MM.1S (cell line): Measurements from ENCODE around the gene HERC2.
"Not testable (repeated sequence)": the region's sequence is repeated elsewhere in the genome, so short reads cannot be mapped to it uniquely, and the experiment has no call there.

Experiments used
- DNase-seq: peaks from one replicate; pipeline ENCODE4 v3.0.0-alpha.2; 2015
- H2AFZ ChIP-seq: fragments of 300-600 bp; sonication (generic); 2 replicates; pipeline ENCODE4 v1.6.0; 2016; ENCODE audit warnings: antibody characterized with exemption, low read length
- H3F3A ChIP-seq: fragments of 300-600 bp; sonication (generic); 2 replicates; pipeline ENCODE4 v1.6.1; 2016; ENCODE audit warnings: mild to moderate bottlenecking, antibody characterized with exemption, low read length, moderate library complexity, mixed read lengths; ENCODE audit not compliant: insufficient read depth
- H3K27ac ChIP-seq: fragments of 300-600 bp; sonication (generic); 2 replicates; pipeline ENCODE4 v1.5.1; 2016; ENCODE audit warnings: mild to moderate bottlenecking, low read length
- H3K27me3 ChIP-seq: fragments of 300-600 bp; sonication (generic); replicated peaks from 2 replicates; pipeline ENCODE4 v1.6.0; 2016; ENCODE audit warnings: low read length; ENCODE audit not compliant: insufficient read depth
- H3K36me3 ChIP-seq: fragments of 300-600 bp; sonication (generic); replicated peaks from 2 replicates; pipeline ENCODE4 v1.6.1; 2016; ENCODE audit warnings: mild to moderate bottlenecking, low read length, mixed read lengths; ENCODE audit not compliant: insufficient read depth
- H3K4me1 ChIP-seq: fragments of 300-600 bp; sonication (generic); 2 replicates; pipeline ENCODE4 v1.6.1; 2016; ENCODE audit warnings: low read length, mixed read lengths
- H3K4me2 ChIP-seq: fragments of 300-600 bp; sonication (generic); 2 replicates; pipeline ENCODE4 v1.6.0; 2016; ENCODE audit warnings: low read depth, low read length
- H3K4me3 ChIP-seq: fragments of 300-600 bp; sonication (generic); 2 replicates; pipeline ENCODE4 v1.5.1; 2016; ENCODE audit warnings: low read length, mixed read lengths
- H3K79me2 ChIP-seq: fragments of 300-600 bp; sonication (generic); 2 replicates; pipeline ENCODE4 v1.6.1; 2016; ENCODE audit warnings: mixed run types, low read length, mixed read lengths
- H3K9ac ChIP-seq: fragments of 300-600 bp; sonication (generic); 2 replicates; pipeline ENCODE4 v1.6.1; 2016; ENCODE audit warnings: low read length, mixed read lengths
- H3K9me2 ChIP-seq: fragments of 300-600 bp; sonication (generic); replicated peaks from 2 replicates; pipeline ENCODE4 v1.6.1; 2016; ENCODE audit warnings: mild to moderate bottlenecking, low read length, mixed read lengths; ENCODE audit not compliant: insufficient read depth
- H3K9me3 ChIP-seq: fragments of 300-600 bp; sonication (generic); replicated peaks from 2 replicates; pipeline ENCODE4 v1.6.1; 2016; ENCODE audit warnings: mild to moderate bottlenecking, low read length, mixed read lengths; ENCODE audit not compliant: insufficient read depth
- H4K20me1 ChIP-seq: fragments of 300-600 bp; sonication (generic); 2 replicates; pipeline ENCODE4 v1.6.1; 2016; ENCODE audit warnings: mild to moderate bottlenecking, low read length, moderate library complexity, mixed read lengths; ENCODE audit not compliant: insufficient read depth
- EZH2 ChIP-seq: fragments of 300-600 bp; sonication (generic); optimal IDR thresholded peaks from 2 replicates; pipeline ENCODE3; 2017; ENCODE audit warnings: low read depth, mild to moderate bottlenecking, antibody characterized with exemption, low read length, mixed read lengths
- EZH2phosphoT487 ChIP-seq: fragments of 300-600 bp; sonication (generic); IDR thresholded peaks from 2 replicates; pipeline ENCODE4 v1.6.1; 2018; ENCODE audit warnings: antibody characterized with exemption, low read length
- TF ChIP-seq, protein P1 (sequence below): fragments of 300-600 bp; sonication (generic); IDR thresholded peaks from 2 replicates; pipeline ENCODE4 v1.5.1; 2016; ENCODE audit warnings: antibody characterized with exemption, low read length, mixed read lengths

Gene HERC2

DNA sequence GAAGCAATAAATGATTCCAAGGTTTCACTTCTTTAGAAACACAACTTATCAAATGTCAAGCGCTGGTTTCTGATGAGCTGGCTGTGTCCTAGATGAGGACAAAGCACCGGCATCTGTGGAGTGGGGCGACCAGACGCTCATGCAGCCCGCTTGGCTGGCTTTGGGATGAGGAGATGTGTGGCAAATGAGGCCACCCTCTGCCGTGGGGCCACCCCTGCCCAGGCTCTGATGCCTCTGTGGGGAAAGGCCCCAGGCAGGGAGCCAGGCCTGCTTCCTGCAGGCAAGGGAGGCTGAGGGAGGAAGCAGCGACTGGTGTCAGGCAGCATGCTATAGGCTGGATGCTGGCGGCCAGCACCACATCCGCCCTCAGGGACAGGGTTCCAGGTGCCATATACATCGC, 102.9 kb downstream of the HERC2 start:
- Histone ChIP-seq H3K4me3 (no peak overlapping the region), H3K4me2 (no peak overlapping the region), H3K9me2 (no peaks in the 10 kb centered on the region), H3K27ac (no peak overlapping the region), H2AFZ (no peak overlapping the region), H3K79me2 (no peaks in the 10 kb centered on the region), H4K20me1 (no peaks in the 10 kb centered on the region), H3K36me3 (no peaks in the 10 kb centered on the region), H3K4me1 (no peaks in the 10 kb centered on the region), H3K27me3 (no peaks in the 10 kb centered on the region), H3K9ac (no peak overlapping the region), H3F3A (no peaks in the 10 kb centered on the region), H3K9me3 (no peaks in the 10 kb centered on the region)
- TF ChIP-seq EZH2phosphoT487 (no peak), EZH2 (no peak)
- TF ChIP-seq, protein P1, sequence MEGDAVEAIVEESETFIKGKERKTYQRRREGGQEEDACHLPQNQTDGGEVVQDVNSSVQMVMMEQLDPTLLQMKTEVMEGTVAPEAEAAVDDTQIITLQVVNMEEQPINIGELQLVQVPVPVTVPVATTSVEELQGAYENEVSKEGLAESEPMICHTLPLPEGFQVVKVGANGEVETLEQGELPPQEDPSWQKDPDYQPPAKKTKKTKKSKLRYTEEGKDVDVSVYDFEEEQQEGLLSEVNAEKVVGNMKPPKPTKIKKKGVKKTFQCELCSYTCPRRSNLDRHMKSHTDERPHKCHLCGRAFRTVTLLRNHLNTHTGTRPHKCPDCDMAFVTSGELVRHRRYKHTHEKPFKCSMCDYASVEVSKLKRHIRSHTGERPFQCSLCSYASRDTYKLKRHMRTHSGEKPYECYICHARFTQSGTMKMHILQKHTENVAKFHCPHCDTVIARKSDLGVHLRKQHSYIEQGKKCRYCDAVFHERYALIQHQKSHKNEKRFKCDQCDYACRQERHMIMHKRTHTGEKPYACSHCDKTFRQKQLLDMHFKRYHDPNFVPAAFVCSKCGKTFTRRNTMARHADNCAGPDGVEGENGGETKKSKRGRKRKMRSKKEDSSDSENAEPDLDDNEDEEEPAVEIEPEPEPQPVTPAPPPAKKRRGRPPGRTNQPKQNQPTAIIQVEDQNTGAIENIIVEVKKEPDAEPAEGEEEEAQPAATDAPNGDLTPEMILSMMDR = no peak
- DNase-seq = no peak

DNA sequence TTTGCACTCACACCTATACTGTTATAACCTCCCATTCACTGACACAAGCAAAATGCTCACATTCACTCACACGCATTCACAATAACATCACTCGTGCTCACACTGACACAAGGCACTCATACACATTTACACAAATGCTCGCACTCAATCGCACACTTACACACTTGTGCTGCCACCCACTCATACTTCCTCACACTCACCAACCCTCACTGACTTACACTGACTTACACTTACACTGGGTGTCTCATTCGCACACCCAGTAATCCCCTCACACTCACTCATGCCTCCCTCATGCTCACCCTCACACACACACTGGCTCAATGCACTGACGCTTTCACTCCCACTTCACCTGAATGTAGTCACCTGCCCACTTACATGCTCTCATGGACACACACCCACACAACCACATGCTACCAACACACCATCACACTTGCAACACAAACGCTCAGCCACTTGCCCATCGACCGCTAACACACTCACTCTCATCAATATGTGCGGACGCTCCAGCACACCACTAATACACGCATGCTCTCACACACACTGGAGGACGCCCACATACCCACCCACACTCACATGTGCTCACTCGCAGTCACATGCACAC, 104.9 kb downstream of the HERC2 start:
- H2AFZ ChIP-seq, H3K36me3 ChIP-seq: not testable (repeated sequence)

GRCh38 chr15:28215521-28215920, 106.5 kb downstream of the HERC2 start:
- H3K36me3 ChIP-seq, DNase-seq, H3K79me2 ChIP-seq: not testable (repeated sequence)

More for the DNA sequence above, 104.9 kb downstream of the HERC2 start:
- not testable (repeated sequence) for H3K27ac ChIP-seq, H3F3A ChIP-seq, H3K9ac ChIP-seq, H4K20me1 ChIP-seq, DNase-seq, H3K9me3 ChIP-seq, H3K9me2 ChIP-seq, H3K4me3 ChIP-seq, H3K4me1 ChIP-seq, H3K79me2 ChIP-seq, H3K4me2 ChIP-seq, H3K27me3 ChIP-seq

DNA sequence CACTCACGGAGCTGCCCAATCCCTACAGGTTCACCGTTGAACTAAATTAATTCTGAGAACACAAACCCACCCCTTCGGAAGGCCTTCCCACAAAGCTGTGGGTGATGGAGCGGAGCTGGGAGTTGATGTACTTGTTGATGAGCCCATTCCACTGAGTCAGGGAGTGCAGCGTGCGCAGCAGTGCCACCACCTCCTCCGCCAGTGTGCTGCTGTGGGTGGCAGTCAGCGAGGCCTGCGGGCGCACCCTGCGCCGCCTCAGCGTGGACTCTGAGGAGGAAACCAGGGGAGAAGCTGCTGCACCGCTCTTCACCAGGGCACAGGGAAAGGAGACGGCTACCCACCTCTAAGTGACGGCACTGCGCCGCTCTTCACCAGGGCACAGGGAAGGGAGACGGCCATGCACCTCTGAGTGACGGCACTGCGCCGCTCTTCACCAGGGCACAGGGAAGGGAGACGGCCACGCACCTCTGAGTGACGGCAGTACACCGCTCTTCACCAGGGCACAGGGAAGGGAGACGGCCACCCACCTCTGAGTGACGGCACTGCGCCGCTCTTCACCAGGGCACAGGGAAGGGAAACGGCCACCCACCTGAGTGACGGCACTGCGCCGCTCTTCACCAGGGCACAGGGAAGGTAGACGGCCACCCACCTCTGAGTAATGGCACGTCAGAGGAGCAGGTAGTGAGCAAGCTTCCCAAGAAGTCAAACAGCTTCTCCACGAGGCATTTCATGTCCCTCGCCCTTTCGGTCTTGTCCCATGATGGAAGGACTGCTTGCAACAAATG, 107.8 kb downstream of the HERC2 start:
- not testable (repeated sequence) for H3K4me1 ChIP-seq, H3K4me3 ChIP-seq, H3K4me2 ChIP-seq, H3K79me2 ChIP-seq, H3K27me3 ChIP-seq, H2AFZ ChIP-seq, H4K20me1 ChIP-seq, H3K9ac ChIP-seq, H3F3A ChIP-seq, H3K36me3 ChIP-seq, H3K9me3 ChIP-seq, H3K9me2 ChIP-seq, DNase-seq, H3K27ac ChIP-seq

More at GRCh38 chr15:28215521-28215920, 106.5 kb downstream of the HERC2 start:
- H3F3A ChIP-seq, H3K9me3 ChIP-seq, H2AFZ ChIP-seq, H3K27ac ChIP-seq, H4K20me1 ChIP-seq, H3K9ac ChIP-seq, H3K9me2 ChIP-seq, H3K27me3 ChIP-seq, H3K4me1 ChIP-seq, H3K4me2 ChIP-seq, H3K4me3 ChIP-seq: not testable (repeated sequence)

GRCh38 chr15:28213393-28213792, 108.6 kb downstream of the HERC2 start:
- not testable (repeated sequence) for H3F3A ChIP-seq, H3K4me2 ChIP-seq, H2AFZ ChIP-seq, H3K4me1 ChIP-seq, H4K20me1 ChIP-seq, H3K9me3 ChIP-seq, H3K27ac ChIP-seq, H3K27me3 ChIP-seq, H3K9me2 ChIP-seq, H3K79me2 ChIP-seq, H3K9ac ChIP-seq, H3K4me3 ChIP-seq, DNase-seq, H3K36me3 ChIP-seq
